GM19351 (cell line): ENCODE data around the gene RPL27.

ENCODE experiments used
- ATAC-seq: cut with Tn5 transposase; IDR thresholded peaks from one replicate; pipeline ENCODE4 v1.9.1; 2021; ENCODE audit warnings: mild to moderate bottlenecking, moderate library complexity; ENCODE audit not compliant: unreplicated experiment

Gene RPL27

GRCh38 chr17:43044024-43044423 is 45.8 kb downstream of the RPL27 start:
- ATAC-seq = no peak

- ATAC-seq = no peak
Measured at GRCh38 chr17:43051969-43052368, 53.8 kb downstream of the RPL27 start.
